ENCODE data around the gene IL1F10. TPM values are rescaled to one million over a fixed set of nuclear protein-coding genes. Genes with fewer than 3 reads are reported as not detected.

IL1F10 gene
- polyA plus RNA-seq, 1 donor (not counting 4 experiments of a cell fraction or from before 2014, with no cell fraction given) = 0.37 TPM

DNA sequence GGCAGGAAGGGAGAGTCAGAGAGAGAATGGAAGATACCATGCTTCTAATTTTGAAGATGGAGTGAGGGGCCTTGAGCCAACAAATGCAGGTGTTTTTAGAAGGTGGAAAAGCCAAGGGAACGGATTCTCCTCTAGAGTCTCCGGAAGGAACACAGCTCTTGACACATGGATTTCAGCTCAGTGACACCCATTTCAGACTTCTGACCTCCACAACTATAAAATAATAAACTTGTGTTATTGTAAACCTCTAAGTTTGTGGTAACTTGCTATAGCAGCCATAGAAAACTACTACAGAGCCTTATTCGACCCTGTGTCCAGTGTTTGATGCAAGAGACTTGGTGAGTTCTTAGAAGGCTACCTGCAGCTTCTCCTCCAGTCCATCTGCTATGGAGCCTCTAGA, 7.8 kb downstream of the IL1F10 start:
- Histone ChIP-seq H3K9me3 (ENCODE audit: control insufficient read depth, low read depth, low read length) (no peaks in the 10 kb centered on the region), H3K4me3 (ENCODE audit: control insufficient read depth in 2 of 3, extremely low read depth in 1 of 3, insufficient read depth in 2 of 3, low read depth in 1 of 3, low read length in 3 of 3) (no peak overlapping the region), H3K4me1 (ENCODE audit: control insufficient read depth, extremely low read depth, insufficient read depth, low read length) (peaks cover 77% of the 10 kb centered on the region), H3K27me3 (ENCODE audit: control insufficient read depth, extremely low read depth, insufficient read depth, low read length) (no peaks in the 10 kb centered on the region), H2AFZ (ENCODE audit: control insufficient read depth, low read length) (no peak overlapping the region), H4K20me1 (ENCODE audit: control insufficient read depth, extremely low read depth, insufficient read depth, low read length) (no peaks in the 10 kb centered on the region), H3K36me3 (ENCODE audit: control insufficient read depth in 2 of 2, extremely low read depth in 1 of 2, insufficient read depth in 2 of 2, low read length in 2 of 2) (no peaks in the 10 kb centered on the region), H3K4me2 (ENCODE audit: control insufficient read depth, extremely low read depth, insufficient read depth, low read depth, low read length) (no peak overlapping the region), H3K9ac (ENCODE audit: control insufficient read depth, extremely low read depth, insufficient read depth, low read length) (no peak overlapping the region), H3K79me2 (ENCODE audit: control insufficient read depth, insufficient read depth, low read length) (no peaks in the 10 kb centered on the region), H3K27ac (ENCODE audit: control insufficient read depth, insufficient read depth, low read length) (no peak overlapping the region), H3K9me1 (ENCODE audit: control insufficient read depth, extremely low read depth, insufficient read depth, low read length) (peaks cover 2% of the 10 kb centered on the region)
- DNase-seq (ENCODE audit: low read depth, low spot score) (no peak), FAIRE-seq (no peak)
- TF ChIP-seq CTCF (optimal IDR thresholded peaks at IDR 0.05 in 1 of 3, IDR thresholded peaks at IDR 0.05 in 1 of 3, conservative IDR thresholded peaks at IDR 0.05 in 1 of 3; ENCODE audit: extremely low read depth in 1 of 3, insufficient read depth in 2 of 3, low read length in 3 of 3) (no peak), EZH2 (IDR thresholded peaks at IDR 0.05; ENCODE audit: low read length) (no peak)
- dilution Hi-C loops (cut with MboI; ENCODE audit: extremely low pct_ligation_motif_present, low sequenced_read_pairs) = no loop called here

DNA sequence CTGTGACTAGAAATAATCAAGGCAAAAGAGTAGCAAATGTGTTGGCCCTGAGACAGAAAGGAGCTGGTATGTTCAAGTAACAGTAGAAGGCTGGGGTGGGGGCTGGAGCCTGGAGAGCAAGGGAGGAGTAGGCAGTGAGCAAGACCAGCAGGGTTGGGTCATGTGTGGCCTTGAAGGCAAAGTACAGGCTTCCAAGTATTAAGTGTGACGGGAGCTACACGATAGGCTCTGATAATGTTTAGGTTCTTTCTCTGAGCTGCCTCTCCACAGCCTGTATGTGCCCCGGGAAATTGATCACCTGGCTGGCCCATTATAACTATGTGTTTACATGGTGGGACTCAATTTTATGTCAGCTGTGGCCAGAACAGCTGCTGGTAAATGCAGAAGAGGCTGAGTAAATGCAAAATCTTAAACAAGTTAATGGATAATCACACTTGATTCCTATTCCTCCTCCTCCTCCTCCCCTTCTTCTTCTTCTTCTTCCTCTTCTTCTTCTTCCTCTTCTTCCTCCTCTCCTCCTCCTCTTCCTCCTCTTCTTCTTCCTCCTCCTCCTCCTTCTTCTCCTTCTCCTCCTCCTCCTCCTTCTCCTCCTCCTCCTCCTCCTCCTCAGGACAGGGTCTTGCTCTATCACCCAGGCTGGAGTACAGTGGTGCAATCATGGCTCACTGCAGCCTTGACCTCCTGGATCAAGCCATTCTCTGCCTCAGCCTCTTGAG, 9.3 kb downstream of the IL1F10 start:
- Histone ChIP-seq H2AFZ (ENCODE audit: control insufficient read depth, low read length) (no peak overlapping the region), H4K20me1 (ENCODE audit: control insufficient read depth, extremely low read depth, insufficient read depth, low read length) (no peaks in the 10 kb centered on the region), H3K4me3 (ENCODE audit: control insufficient read depth in 2 of 3, extremely low read depth in 1 of 3, insufficient read depth in 2 of 3, low read depth in 1 of 3, low read length in 3 of 3) (no peak overlapping the region), H3K4me1 (ENCODE audit: control insufficient read depth, extremely low read depth, insufficient read depth, low read length) (peaks cover 66% of the 10 kb centered on the region), H3K79me2 (ENCODE audit: control insufficient read depth, insufficient read depth, low read length) (no peaks in the 10 kb centered on the region), H3K9me3 (ENCODE audit: control insufficient read depth, low read depth, low read length) (no peaks in the 10 kb centered on the region), H3K4me2 (ENCODE audit: control insufficient read depth, extremely low read depth, insufficient read depth, low read depth, low read length) (peak overlapping the region; percentile 73), H3K27me3 (ENCODE audit: control insufficient read depth, extremely low read depth, insufficient read depth, low read length) (no peaks in the 10 kb centered on the region), H3K9me1 (ENCODE audit: control insufficient read depth, extremely low read depth, insufficient read depth, low read length) (peaks cover 3% of the 10 kb centered on the region), H3K9ac (ENCODE audit: control insufficient read depth, extremely low read depth, insufficient read depth, low read length) (no peak overlapping the region), H3K27ac (ENCODE audit: control insufficient read depth, insufficient read depth, low read length) (peak overlapping the region; percentile 100), H3K36me3 (ENCODE audit: control insufficient read depth in 2 of 2, extremely low read depth in 1 of 2, insufficient read depth in 2 of 2, low read length in 2 of 2) (no peaks in the 10 kb centered on the region)
- dilution Hi-C loops (cut with MboI; ENCODE audit: extremely low pct_ligation_motif_present, low sequenced_read_pairs) = no loop called here
- TF ChIP-seq CTCF (optimal IDR thresholded peaks at IDR 0.05 in 1 of 3, IDR thresholded peaks at IDR 0.05 in 1 of 3, conservative IDR thresholded peaks at IDR 0.05 in 1 of 3; ENCODE audit: extremely low read depth in 1 of 3, insufficient read depth in 2 of 3, low read length in 3 of 3) (no peak), EZH2 (IDR thresholded peaks at IDR 0.05; ENCODE audit: low read length) (no peak)
- no peak for FAIRE-seq
- DNase-seq (ENCODE audit: low read depth, low spot score) = no peak

Data from keratinocyte (primary cell).